ENCODE measurements around the gene IER5L.
"Not testable (repeated sequence)": the region's sequence is repeated elsewhere in the genome, so short reads cannot be mapped to it uniquely, and the experiment has no call there.

IER5L gene

DNA sequence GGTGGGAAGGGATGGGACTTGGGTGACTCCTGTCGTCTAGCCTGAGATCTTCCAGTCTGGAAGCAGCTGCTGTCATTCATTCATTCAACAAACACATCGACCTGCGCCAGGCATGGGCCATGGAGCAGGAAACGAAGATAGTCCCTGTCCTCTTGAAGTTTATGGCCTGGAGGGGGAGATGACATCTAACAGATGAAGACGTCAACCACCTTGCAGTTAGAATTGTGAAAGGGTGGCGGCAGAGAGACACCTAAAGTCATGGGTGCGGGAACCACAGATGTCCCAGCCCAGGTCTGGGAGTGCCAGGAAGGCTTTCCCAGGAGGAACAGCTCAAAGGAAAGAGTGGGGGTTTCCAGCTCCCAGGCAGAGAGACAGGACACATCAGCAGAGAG lies 21.0 kb upstream of the IER5L start:
- Histone ChIP-seq H3K27me3 (no peaks in the 10 kb centered on the region), H3K36me3 (no peaks in the 10 kb centered on the region), H3K4me1 (peaks cover 4 to 24% (median 15%) of the 10 kb centered on the region in 4 donors), H3K9me3 (no peaks in the 10 kb centered on the region), H3K27ac (peak overlapping the region; percentile 71 to 74), H3K4me3 (no peak overlapping the region)
- DNase-seq, result no peak
- no peak for TF ChIP-seq CTCF (IDR thresholded peaks at IDR 0.05)
- intact Hi-C loops (cut with DNase I; ENCODE audit: low total_unique reads), result no loop called here

GRCh38 chr9:129198319-129199043 lies 20.4 kb upstream of the IER5L start:
- no peaks in the 10 kb centered on the region for H3K9me3 ChIP-seq
- intact Hi-C loops (cut with DNase I; ENCODE audit: low total_unique reads), result no loop called here
- peak overlapping the region; percentile 13 to 21 for H3K4me3 ChIP-seq
- no peaks in the 10 kb centered on the region for H3K36me3 ChIP-seq
- H3K27me3 ChIP-seq, result no peaks in the 10 kb centered on the region
- peaks cover 4 to 20% (median 14%) of the 10 kb centered on the region in 4 donors for H3K4me1 ChIP-seq
- DNase-seq, result peak; percentile 84 to 89
- no peak for TF ChIP-seq CTCF (IDR thresholded peaks at IDR 0.05)
- H3K27ac ChIP-seq, result peak overlapping the region; percentile 71 to 74

- Histone ChIP-seq H3K36me3 (no peaks in the 10 kb centered on the region), H3K9me3 (no peaks in the 10 kb centered on the region), H3K4me3 (peak overlapping the region; percentile 13 to 21), H3K27me3 (no peaks in the 10 kb centered on the region), H3K27ac (peak overlapping the region; percentile 71 to 74), H3K4me1 (peaks cover 4 to 15% (median 12%) of the 10 kb centered on the region in 4 donors)
- TF ChIP-seq CTCF (IDR thresholded peaks at IDR 0.05), result no peak
- DNase-seq, result peak in 1 of 2 donors; percentile 50
- intact Hi-C loops (cut with DNase I; ENCODE audit: low total_unique reads), result no loop called here
Observed at GRCh38 chr9:129197978-129198318, 19.9 kb upstream of the IER5L start.

GRCh38 chr9:129197045-129197444 lies 19.0 kb upstream of the IER5L start:
- H3K36me3 ChIP-seq; H3K27me3 ChIP-seq; H3K27ac ChIP-seq; H3K9me3 ChIP-seq; H3K4me3 ChIP-seq; intact Hi-C loops (cut with DNase I; ENCODE audit: low total_unique reads); DNase-seq: not testable (repeated sequence)
- peaks cover 0 to 14% (median 10%) of the 10 kb centered on the region in 4 donors for H3K4me1 ChIP-seq

- DNase-seq, result no peak
- no peak overlapping the region for H3K4me3 ChIP-seq
- intact Hi-C loops (cut with DNase I; ENCODE audit: low total_unique reads), result no loop called here
- H3K36me3 ChIP-seq, result no peaks in the 10 kb centered on the region
- H3K27ac ChIP-seq, result no peak overlapping the region
- H3K9me3 ChIP-seq, result peaks cover 0 to 9% (median 0%) of the 10 kb centered on the region in 3 donors
- H3K27me3 ChIP-seq, result no peaks in the 10 kb centered on the region
- no peak for TF ChIP-seq CTCF (IDR thresholded peaks at IDR 0.05)
- peaks cover 0 to 14% (median 10%) of the 10 kb centered on the region in 4 donors for H3K4me1 ChIP-seq
Observed at GRCh38 chr9:129195606-129196005, 17.5 kb upstream of the IER5L start.

DNA sequence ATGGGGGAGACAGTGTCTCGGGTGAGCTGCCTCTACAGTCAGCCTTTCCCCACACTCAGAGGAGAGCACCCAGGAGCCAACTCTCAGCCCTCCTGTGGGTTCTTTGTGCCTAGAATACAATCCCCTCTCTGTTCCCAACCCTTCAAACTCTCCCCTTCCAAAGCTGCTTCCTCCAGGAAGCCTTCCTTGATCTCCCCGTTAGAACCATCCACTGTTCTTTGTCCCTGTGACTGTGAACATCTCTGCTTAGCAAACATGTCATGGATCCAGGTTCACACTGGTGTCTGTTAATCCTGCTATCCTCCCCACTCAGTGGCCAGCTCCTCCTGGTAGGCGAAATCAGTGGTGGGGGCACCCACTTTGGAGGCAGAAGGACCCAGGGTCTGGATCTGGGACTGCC lies 16.2 kb upstream of the IER5L start:
- no peak overlapping the region for H3K4me3 ChIP-seq
- intact Hi-C loops (cut with DNase I; ENCODE audit: low total_unique reads), result no loop called here
- H3K27me3 ChIP-seq, result no peaks in the 10 kb centered on the region

More for the DNA sequence above, 16.2 kb upstream of the IER5L start:
- Histone ChIP-seq H3K4me1 (peaks cover 0 to 14% (median 10%) of the 10 kb centered on the region in 4 donors), H3K36me3 (no peaks in the 10 kb centered on the region), H3K27ac (no peak overlapping the region), H3K9me3 (peaks cover 0 to 9% (median 0%) of the 10 kb centered on the region in 3 donors)
- no peak for DNase-seq
- TF ChIP-seq CTCF (IDR thresholded peaks at IDR 0.05), result no peak
